ENCODE results near the gene RAI1.

DNA sequence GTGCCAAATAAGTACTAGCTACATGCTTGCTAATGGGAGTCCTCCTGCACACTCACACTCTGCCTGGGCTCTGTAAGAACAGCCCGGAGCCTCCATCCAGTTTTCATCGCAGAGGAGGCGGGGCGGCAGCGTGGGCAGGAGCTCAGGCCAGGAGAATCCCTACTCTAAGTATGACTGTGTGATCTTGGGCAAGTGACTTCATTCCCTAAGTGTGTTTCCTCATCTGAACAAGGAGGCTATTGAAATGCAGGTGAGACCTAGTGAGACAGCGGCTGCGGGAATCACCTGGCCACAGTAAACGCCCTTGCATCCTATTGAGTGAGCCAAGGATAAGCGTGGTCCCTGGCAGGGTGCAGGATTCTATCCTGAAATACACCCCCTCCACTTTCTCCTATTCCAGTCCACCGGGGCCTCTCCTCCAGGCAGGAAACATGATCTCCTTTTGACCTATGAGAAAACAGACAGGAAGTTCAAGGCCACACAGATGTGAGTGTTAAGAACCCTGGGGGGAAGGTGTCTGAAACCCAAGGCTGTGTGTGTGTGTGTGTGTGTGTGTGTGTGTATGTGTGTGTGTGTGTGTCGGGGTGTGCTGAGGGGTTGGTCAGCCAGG lies 5.2 kb upstream of the RAI1 start:
- TF ChIP-seq, protein P1, sequence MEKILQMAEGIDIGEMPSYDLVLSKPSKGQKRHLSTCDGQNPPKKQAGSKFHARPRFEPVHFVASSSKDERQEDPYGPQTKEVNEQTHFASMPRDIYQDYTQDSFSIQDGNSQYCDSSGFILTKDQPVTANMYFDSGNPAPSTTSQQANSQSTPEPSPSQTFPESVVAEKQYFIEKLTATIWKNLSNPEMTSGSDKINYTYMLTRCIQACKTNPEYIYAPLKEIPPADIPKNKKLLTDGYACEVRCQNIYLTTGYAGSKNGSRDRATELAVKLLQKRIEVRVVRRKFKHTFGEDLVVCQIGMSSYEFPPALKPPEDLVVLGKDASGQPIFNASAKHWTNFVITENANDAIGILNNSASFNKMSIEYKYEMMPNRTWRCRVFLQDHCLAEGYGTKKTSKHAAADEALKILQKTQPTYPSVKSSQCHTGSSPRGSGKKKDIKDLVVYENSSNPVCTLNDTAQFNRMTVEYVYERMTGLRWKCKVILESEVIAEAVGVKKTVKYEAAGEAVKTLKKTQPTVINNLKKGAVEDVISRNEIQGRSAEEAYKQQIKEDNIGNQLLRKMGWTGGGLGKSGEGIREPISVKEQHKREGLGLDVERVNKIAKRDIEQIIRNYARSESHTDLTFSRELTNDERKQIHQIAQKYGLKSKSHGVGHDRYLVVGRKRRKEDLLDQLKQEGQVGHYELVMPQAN (conservative IDR thresholded peaks at IDR 0.05), result no peak
- TF ChIP-seq GABPA (IDR thresholded peaks at IDR 0.05; ENCODE audit: low read depth) (peak; percentile 74), POLR2AphosphoS5 (IDR thresholded peaks at IDR 0.05; ENCODE audit: low read length) (no peak), FOXM1 (IDR thresholded peaks at IDR 0.05; ENCODE audit: low read depth, low read length) (no peak), NR2C2 (IDR thresholded peaks at IDR 0.05; ENCODE audit: borderline replicate concordance, control insufficient read depth, insufficient read length, low read depth) (no peak), MYC (IDR thresholded peaks at IDR 0.05; ENCODE audit: insufficient read depth, insufficient read length, insufficient replicate concordance, low read length, severe bottlenecking) (no peak)
- TF ChIP-seq, protein P2, sequence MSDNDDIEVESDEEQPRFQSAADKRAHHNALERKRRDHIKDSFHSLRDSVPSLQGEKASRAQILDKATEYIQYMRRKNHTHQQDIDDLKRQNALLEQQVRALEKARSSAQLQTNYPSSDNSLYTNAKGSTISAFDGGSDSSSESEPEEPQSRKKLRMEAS (IDR thresholded peaks at IDR 0.05; ENCODE audit: low read depth, low read length), result no peak
- TF ChIP-seq, protein P3, sequence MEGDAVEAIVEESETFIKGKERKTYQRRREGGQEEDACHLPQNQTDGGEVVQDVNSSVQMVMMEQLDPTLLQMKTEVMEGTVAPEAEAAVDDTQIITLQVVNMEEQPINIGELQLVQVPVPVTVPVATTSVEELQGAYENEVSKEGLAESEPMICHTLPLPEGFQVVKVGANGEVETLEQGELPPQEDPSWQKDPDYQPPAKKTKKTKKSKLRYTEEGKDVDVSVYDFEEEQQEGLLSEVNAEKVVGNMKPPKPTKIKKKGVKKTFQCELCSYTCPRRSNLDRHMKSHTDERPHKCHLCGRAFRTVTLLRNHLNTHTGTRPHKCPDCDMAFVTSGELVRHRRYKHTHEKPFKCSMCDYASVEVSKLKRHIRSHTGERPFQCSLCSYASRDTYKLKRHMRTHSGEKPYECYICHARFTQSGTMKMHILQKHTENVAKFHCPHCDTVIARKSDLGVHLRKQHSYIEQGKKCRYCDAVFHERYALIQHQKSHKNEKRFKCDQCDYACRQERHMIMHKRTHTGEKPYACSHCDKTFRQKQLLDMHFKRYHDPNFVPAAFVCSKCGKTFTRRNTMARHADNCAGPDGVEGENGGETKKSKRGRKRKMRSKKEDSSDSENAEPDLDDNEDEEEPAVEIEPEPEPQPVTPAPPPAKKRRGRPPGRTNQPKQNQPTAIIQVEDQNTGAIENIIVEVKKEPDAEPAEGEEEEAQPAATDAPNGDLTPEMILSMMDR (IDR thresholded peaks at IDR 0.05 in 2 of 3, conservative IDR thresholded peaks at IDR 0.05 in 1 of 3; ENCODE audit: control insufficient read depth in 2 of 3, extremely low read depth in 1 of 3, insufficient read depth in 1 of 3, low read depth in 3 of 3, low read length in 3 of 3), result no peak
